Measurements from ENCODE around the gene HORMAD1. TPM values are rescaled to one million over a fixed set of nuclear protein-coding genes. Genes with fewer than 3 reads are reported as not detected.

The HORMAD1 gene
- total and polyA plus RNA-seq, 2 experiments from 2014 or later: not detected

GRCh38 chr1:150762552-150762951 is 41.9 kb upstream of the HORMAD1 start:
- TF ChIP-seq CTCF (IDR thresholded peaks at IDR 0.05; ENCODE audit: low read depth, low read length): no peak
- Histone ChIP-seq H3K27me3 (no peaks in the 10 kb centered on the region), H3K27ac (no peak overlapping the region), H3K36me3 (no peaks in the 10 kb centered on the region), H3K4me3 (no peak overlapping the region), H3K4me1 (ENCODE audit: low read depth) (no peaks in the 10 kb centered on the region), H3K9me3 (ENCODE audit: low read depth) (no peaks in the 10 kb centered on the region)
- no peak for DNase-seq (ENCODE audit: low read depth in 1 of 2, low spot score in 1 of 2)

- H3K4me3 ChIP-seq: no peak overlapping the region
- no peak for DNase-seq (ENCODE audit: low read depth in 1 of 2, low spot score in 1 of 2)
Observed at GRCh38 chr1:150761801-150762200, 41.1 kb upstream of the HORMAD1 start.

GRCh38 chr1:150760013-150760412 is 39.3 kb upstream of the HORMAD1 start:
- H3K4me3 ChIP-seq: no peak overlapping the region
- H3K27ac ChIP-seq: no peak overlapping the region
- peaks cover 8% of the 10 kb centered on the region for H3K4me1 ChIP-seq (ENCODE audit: low read depth)
- DNase-seq (ENCODE audit: low read depth in 1 of 2, low spot score in 1 of 2): no peak
- no peaks in the 10 kb centered on the region for H3K27me3 ChIP-seq
- H3K36me3 ChIP-seq: no peaks in the 10 kb centered on the region
- TF ChIP-seq CTCF (IDR thresholded peaks at IDR 0.05; ENCODE audit: low read depth, low read length): no peak
- no peaks in the 10 kb centered on the region for H3K9me3 ChIP-seq (ENCODE audit: low read depth)

More at GRCh38 chr1:150761801-150762200, 41.1 kb upstream of the HORMAD1 start:
- no peaks in the 10 kb centered on the region for H3K36me3 ChIP-seq
- no peak overlapping the region for H3K27ac ChIP-seq
- no peaks in the 10 kb centered on the region for H3K9me3 ChIP-seq (ENCODE audit: low read depth)
- H3K27me3 ChIP-seq: no peaks in the 10 kb centered on the region
- no peaks in the 10 kb centered on the region for H3K4me1 ChIP-seq (ENCODE audit: low read depth)
- no peak for TF ChIP-seq CTCF (IDR thresholded peaks at IDR 0.05; ENCODE audit: low read depth, low read length)

GRCh38 chr1:150753416-150753815 is 32.7 kb upstream of the HORMAD1 start:
- Histone ChIP-seq H3K36me3 (no peaks in the 10 kb centered on the region), H3K27me3 (no peaks in the 10 kb centered on the region), H3K9me3 (ENCODE audit: low read depth) (no peaks in the 10 kb centered on the region), H3K27ac (no peak overlapping the region), H3K4me3 (no peak overlapping the region), H3K4me1 (ENCODE audit: low read depth) (peaks cover 8% of the 10 kb centered on the region)
- no peak for DNase-seq (ENCODE audit: low read depth in 1 of 2, low spot score in 1 of 2)
- TF ChIP-seq CTCF (IDR thresholded peaks at IDR 0.05; ENCODE audit: low read depth, low read length): no peak

- Histone ChIP-seq H3K9me3 (ENCODE audit: low read depth) (no peaks in the 10 kb centered on the region), H3K27me3 (no peaks in the 10 kb centered on the region), H3K4me3 (no peak overlapping the region), H3K27ac (no peak overlapping the region), H3K36me3 (no peaks in the 10 kb centered on the region), H3K4me1 (ENCODE audit: low read depth) (peaks cover 8% of the 10 kb centered on the region)
- no peak for TF ChIP-seq CTCF (IDR thresholded peaks at IDR 0.05; ENCODE audit: low read depth, low read length)
- DNase-seq (ENCODE audit: low read depth in 1 of 2, low spot score in 1 of 2): no peak
Observed at GRCh38 chr1:150751443-150751842, 30.7 kb upstream of the HORMAD1 start.
